Measurements from ENCODE around the gene CLTB.

DNA sequence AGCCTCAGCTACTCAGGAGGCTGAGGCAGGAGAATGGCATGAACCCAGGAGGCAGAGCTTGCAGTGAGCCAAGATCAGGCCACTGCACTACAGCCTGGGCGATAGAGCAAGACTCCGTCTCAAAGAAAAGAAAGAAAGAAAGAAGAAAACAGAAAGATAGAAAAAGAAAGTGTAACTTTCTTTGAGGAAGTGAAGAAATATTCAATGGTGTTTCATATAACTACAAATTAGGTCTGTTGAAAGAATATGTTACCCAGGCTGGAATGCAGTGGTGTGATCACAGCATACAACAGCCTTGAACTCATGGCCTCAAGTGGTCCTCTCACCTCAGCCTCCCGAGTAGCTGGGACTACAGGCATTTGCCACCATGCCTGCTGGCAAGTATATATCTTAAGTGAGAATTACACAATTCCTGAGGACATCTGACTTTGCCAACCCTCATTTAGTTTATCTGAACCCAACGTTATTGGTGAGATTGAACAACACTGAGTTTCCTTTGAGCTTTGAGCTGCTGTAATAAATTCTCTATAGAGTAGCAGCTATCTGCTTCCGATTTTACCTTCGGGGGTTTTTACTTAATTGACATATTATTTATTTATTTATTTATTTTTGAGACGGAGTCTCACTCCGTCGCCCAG is 29.8 kb upstream of the CLTB start:
- TF ChIP-seq CEBPB (IDR thresholded peaks at IDR 0.05; ENCODE audit: low read depth) (no peak), POLR2A (IDR thresholded peaks at IDR 0.05; ENCODE audit: borderline replicate concordance, extremely low read depth, insufficient read depth, insufficient read length) (no peak), JUND (IDR thresholded peaks at IDR 0.05) (no peak)
